Spleen (tissue), 7 donors: Measurements from ENCODE around the gene HAUS7.

Source experiments
- POLR2A ChIP-seq, 3 donors: fragments of 450-650 bp; IDR thresholded peaks; one replicate each; pipeline ENCODE4 v1.5.1; 2017; ENCODE audit warnings: antibody characterized with exemption in 3 of 3, mild to moderate bottlenecking in 1 of 3
- TF ChIP-seq, protein P1 (sequence below), 11 experiments: fragments of 200-600 bp in 7 of 11; fragments of 450-650 bp in 4 of 11; sonication (generic) in 4 of 11; IDR thresholded peaks in 8 of 11; conservative IDR thresholded peaks in 3 of 11; 1 replicate in 7 of 11; 2 replicates in 4 of 11; pipeline versions ENCODE4 v1.4.0 to v1.8.0; 2016 to 2021; ENCODE audit warnings: antibody characterized with exemption in 11 of 11, inconsistent platforms in 4 of 11, mild to moderate bottlenecking in 1 of 11
- donor health status: DM: no; HTN: no; CAD: no; lungs with moderate emphysema.
- donor health status: DM: no; HTN: no; CAD: no.
- donor health status: DM: no; HTN: no; CAD: no.

DNA sequence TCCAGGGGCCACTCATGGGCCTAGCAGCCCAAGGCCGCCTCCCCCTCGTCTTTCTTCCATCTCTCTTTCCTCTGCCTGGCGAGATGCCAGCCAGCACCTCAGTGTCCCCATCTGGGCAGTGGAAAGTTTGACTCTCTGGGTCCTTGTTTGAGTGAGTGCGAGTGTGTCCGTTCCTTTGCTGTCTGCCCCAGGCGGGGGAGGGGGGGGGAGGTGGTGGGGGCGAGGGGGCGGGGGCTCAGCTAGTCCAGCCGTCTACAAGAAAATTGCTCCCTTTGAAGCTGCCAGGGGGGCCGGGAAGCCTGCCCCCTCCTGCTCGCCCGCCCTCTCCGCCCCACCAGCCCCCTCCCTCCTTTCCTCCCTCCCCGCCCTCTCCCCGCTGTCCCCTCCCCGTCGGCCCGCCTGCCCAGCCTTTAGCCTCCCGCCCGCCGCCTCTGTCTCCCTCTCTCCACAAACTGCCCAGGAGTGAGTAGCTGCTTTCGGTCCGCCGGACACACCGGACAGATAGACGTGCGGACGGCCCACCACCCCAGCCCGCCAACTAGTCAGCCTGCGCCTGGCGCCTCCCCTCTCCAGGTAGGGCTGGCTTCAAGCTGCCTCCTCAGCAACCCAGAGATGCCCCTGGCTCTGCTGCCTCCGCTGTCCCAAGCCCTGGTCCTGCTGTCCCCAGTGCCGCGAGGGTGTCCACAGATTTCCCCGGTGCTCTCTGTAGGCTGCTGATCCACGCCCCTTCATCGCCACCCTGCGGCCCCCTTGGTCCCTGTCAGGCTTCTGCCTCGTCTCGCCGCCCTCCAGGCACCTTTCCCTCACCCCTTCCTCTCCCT lies 24.4 kb upstream of the HAUS7 start, which contains the start of gene BGN:
- TF ChIP-seq, protein P1, sequence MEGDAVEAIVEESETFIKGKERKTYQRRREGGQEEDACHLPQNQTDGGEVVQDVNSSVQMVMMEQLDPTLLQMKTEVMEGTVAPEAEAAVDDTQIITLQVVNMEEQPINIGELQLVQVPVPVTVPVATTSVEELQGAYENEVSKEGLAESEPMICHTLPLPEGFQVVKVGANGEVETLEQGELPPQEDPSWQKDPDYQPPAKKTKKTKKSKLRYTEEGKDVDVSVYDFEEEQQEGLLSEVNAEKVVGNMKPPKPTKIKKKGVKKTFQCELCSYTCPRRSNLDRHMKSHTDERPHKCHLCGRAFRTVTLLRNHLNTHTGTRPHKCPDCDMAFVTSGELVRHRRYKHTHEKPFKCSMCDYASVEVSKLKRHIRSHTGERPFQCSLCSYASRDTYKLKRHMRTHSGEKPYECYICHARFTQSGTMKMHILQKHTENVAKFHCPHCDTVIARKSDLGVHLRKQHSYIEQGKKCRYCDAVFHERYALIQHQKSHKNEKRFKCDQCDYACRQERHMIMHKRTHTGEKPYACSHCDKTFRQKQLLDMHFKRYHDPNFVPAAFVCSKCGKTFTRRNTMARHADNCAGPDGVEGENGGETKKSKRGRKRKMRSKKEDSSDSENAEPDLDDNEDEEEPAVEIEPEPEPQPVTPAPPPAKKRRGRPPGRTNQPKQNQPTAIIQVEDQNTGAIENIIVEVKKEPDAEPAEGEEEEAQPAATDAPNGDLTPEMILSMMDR (IDR thresholded peaks at IDR 0.05 in 8 of 11, conservative IDR thresholded peaks at IDR 0.05 in 3 of 11) = peak in 6 of 11 experiments; percentile 19 to 34 (median 24)
- TF ChIP-seq POLR2A (IDR thresholded peaks at IDR 0.05) = no peak
